Epidermal melanocyte (primary cell): ENCODE results near the gene EFCAB6.

ENCODE experiments used
- DNase-seq: peaks from one replicate; pipeline ENCODE4 v3.0.0; 2011; ENCODE audit warnings: low spot score; ENCODE audit not compliant: insufficient read length

EFCAB6 gene

GRCh38 chr22:43554259-43554636 lies 257.9 kb downstream of the EFCAB6 start:
- DNase-seq: no peak

GRCh38 chr22:43553451-43554258 lies 258.4 kb downstream of the EFCAB6 start:
- DNase-seq: no peak

GRCh38 chr22:43550672-43551071 lies 261.4 kb downstream of the EFCAB6 start:
- DNase-seq: no peak

- no peak for DNase-seq
Observed at GRCh38 chr22:43550024-43550620, 262.0 kb downstream of the EFCAB6 start.

- no peak for DNase-seq
Observed at GRCh38 chr22:43546186-43546585, 265.9 kb downstream of the EFCAB6 start.

- no peak for DNase-seq
Observed at GRCh38 chr22:43544289-43544673, 267.8 kb downstream of the EFCAB6 start.

- no peak for DNase-seq
Observed at GRCh38 chr22:43543522-43544288, 268.4 kb downstream of the EFCAB6 start.

- no peak for DNase-seq
Observed at GRCh38 chr22:43542681-43543521, 269.2 kb downstream of the EFCAB6 start.

GRCh38 chr22:43541462-43542407 lies 270.4 kb downstream of the EFCAB6 start:
- DNase-seq: no peak

- DNase-seq: no peak
Observed at GRCh38 chr22:43541022-43541421, 271.1 kb downstream of the EFCAB6 start.

GRCh38 chr22:43540529-43540923 lies 271.6 kb downstream of the EFCAB6 start:
- DNase-seq: no peak

- DNase-seq: no peak
Observed at GRCh38 chr22:43539572-43540528, 272.3 kb downstream of the EFCAB6 start.

GRCh38 chr22:43537019-43537585 lies 275.0 kb downstream of the EFCAB6 start:
- DNase-seq: no peak

- no peak for DNase-seq
Observed at GRCh38 chr22:43535741-43536140, 276.4 kb downstream of the EFCAB6 start.

- no peak for DNase-seq
Observed at GRCh38 chr22:43535336-43535735, 276.8 kb downstream of the EFCAB6 start.

GRCh38 chr22:43534916-43535315 lies 277.2 kb downstream of the EFCAB6 start:
- no peak for DNase-seq

GRCh38 chr22:43533656-43534428 lies 278.3 kb downstream of the EFCAB6 start:
- DNase-seq: no peak

GRCh38 chr22:43533156-43533530 lies 279.0 kb downstream of the EFCAB6 start:
- no peak for DNase-seq
